Endothelial cell of umbilical vein (primary cell): Measurements from ENCODE around the gene PLG.

Experiments
- CTCF ChIP-seq, 2 donors: IDR thresholded peaks; 1 replicate in 1 of 2; 2 replicates in 1 of 2; pipeline ENCODE4 v1.5.1; 2011; ENCODE audit warnings: low read length in 2 of 2, mild to moderate bottlenecking in 2 of 2, moderate library complexity in 2 of 2, control low read depth in 1 of 2, inconsistent platforms in 1 of 2, low read depth in 1 of 2; ENCODE audit not compliant: insufficient read depth in 1 of 2; ENCODE audit errors: extremely low read depth in 1 of 2
- JUN ChIP-seq: IDR thresholded peaks from 2 replicates; pipeline ENCODE4 v1.6.1; 2011; ENCODE audit warnings: borderline replicate concordance, low read depth; ENCODE audit not compliant: insufficient read length, insufficient read depth
- POLR2A ChIP-seq: IDR thresholded peaks from 2 replicates; pipeline ENCODE4 v1.6.1; 2012; ENCODE audit warnings: low read depth, mild to moderate bottlenecking, control low read depth, low read length
- POLR2AphosphoS5 ChIP-seq: IDR thresholded peaks from 2 replicates; pipeline ENCODE4 v1.6.1; 2012; ENCODE audit warnings: low read depth, mild to moderate bottlenecking, control low read depth, low read length, moderate library complexity; ENCODE audit not compliant: insufficient read depth

GRCh38 chr6:160792708-160793107, 90.7 kb downstream of the PLG start:
- TF ChIP-seq CTCF (IDR thresholded peaks at IDR 0.05; ENCODE audit: extremely low read depth in 1 of 2, insufficient read depth in 1 of 2, low read depth in 1 of 2, low read length in 2 of 2) (no peak), POLR2A (no peak), JUN (no peak), POLR2AphosphoS5 (no peak)
